Myocyte (in vitro differentiated cells): ENCODE results near the gene IREB2. TPM values are rescaled to one million over a fixed set of nuclear protein-coding genes. Genes with fewer than 3 reads are reported as not detected.
"Not testable (repeated sequence)": the region's sequence is repeated elsewhere in the genome, so short reads cannot be mapped to it uniquely, and the experiment has no call there.

ENCODE experiments used
- DNase-seq: peaks from one replicate; pipeline ENCODE4 v3.0.0-alpha.2; 2012; ENCODE audit warnings: low read depth
- total RNA-seq: library from RNA; depleted of rRNA; stranded (reverse); fragments of >200 nt; gene quantifications from 2 replicates; pipeline ENCODE4 v1.2.3, GENCODE V29; 2014

Gene IREB2
- total RNA-seq, 1 donor from 2014 or later = 29.7 TPM

DNA sequence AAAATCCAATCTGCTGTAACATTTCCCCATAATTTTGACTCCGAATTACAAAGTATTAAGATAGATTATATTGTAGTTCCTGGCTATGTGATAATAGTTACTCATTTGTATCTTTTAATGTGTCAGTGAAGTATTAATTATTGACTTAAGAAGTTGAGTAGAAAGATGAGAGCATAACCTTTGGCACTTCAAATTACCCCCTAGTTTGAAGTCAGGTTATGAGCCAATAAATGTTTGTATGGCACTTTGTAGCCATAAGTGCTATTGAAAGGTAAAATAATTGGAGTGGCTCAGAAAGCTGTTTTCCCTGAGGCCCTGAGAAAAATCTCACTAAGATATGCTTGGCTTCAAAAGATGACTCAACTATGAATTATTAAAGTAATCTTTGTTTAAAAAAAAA, 31.0 kb downstream of the IREB2 start:
- no peak for DNase-seq

DNA sequence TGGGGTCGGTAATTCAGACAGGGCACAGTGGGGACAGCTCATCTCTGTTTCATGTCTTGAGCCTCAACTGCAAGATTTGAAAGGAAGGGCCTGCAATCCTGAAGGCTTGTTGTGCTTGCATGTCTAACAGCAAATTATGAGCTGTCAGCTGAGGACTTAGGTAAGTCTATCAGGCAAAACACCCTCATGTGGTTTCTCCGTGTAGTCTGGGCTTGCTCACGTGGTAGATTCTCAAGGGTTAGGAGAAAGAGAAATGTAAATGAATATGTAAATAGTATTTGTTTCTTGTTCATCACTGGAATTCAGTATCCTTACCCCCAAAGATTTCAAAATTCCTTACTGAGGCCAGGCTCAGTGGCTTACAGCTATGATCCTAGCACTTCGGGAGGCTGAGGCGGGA, 39.3 kb downstream of the IREB2 start:
- DNase-seq = no peak

DNA sequence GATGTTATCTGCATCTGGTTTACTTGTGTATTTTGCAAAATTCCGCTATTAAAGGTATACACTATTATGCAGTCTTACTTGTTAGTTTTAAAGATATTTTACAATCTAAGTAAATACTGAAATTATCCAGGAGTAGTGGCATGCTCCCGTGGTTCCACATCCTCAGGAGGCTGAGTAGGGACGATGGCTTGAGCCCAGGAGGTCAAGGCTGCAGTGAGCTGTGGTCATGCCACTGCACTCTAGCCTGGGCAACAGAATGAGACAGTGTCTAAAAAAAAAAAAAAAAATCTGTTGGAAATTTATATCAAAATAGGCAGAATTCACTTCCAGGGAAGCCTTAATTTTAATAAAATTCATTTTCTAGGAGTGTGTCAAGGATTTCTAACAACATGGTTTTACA, 41.6 kb downstream of the IREB2 start:
- no peak for DNase-seq

DNA sequence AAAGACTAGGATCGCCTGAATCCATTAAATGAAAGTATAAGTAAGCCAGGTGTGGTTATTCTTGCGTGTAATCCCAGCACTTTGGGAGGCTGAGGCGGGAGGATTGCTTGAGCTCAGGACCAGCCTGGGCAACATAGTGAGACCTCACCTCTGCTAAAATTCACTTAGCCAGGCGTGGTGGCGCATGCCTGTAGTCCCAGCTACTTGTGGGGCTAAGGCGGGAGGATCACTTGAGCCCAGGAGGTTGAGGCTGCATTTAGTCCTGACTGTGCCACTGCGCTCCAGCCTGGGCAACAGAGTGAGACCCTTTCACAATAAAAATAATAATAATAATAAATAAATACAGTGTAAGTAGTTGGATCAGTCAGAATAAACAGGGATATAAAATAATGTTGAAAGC, 43.9 kb downstream of the IREB2 start:
- no peak for DNase-seq

DNA sequence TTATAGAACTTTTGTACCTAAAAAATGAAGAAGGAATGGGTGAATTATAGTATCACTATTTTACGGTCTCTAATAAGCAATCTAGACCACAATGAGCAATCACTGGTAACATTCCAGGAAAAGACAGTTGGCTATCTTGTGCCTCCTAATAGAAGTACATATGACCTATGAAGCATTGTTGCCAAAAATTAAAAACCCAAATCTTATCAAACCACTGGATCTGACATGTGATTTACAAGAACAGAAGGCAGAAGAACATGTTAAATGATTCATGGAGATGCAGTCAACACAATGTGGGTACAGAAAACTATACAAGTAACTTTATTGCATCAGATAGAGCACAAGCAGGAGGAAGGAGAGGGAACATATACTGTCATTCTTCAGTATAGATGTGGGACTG, 54.9 kb downstream of the IREB2 start:
- DNase-seq = peak; percentile 55

DNA sequence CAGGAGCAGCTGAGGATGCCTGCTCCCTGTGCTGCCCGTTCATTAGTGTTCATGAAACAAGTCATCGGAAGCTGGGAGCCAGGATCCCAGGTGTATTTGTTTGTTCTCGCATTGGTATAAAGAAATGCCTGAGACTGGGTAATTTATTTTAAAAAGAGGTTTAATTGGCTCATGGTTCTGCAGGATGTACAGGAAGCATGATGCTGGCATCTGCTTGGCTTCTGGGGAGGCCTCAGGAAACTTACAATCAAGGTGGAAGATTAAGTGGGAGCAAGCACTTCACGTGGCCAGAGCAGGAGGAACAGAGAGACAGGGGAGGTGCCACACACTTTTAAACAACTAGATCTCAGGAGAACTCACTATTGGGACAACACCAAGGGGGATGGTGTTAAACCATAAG, 63.8 kb downstream of the IREB2 start:
- no peak for DNase-seq

DNA sequence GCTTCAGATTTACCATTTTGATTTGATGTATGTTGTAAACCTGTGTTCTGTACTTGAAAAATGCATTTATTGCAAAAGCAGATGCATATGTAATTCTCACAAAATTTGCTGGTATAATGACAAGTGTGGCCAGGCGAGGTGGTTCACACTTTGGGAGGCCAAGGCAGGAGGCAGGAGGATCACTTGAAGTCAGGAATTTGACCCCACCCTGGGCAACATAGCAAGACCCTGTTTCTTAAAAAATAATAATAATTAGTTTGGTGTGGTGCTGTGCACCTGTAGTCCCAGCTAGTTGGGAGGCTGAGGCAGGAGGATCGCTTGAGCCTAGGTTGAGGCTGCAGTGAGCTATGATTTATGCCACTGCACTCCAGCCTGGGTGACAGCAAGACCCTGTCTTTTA, 64.6 kb downstream of the IREB2 start:
- DNase-seq = no peak

DNA sequence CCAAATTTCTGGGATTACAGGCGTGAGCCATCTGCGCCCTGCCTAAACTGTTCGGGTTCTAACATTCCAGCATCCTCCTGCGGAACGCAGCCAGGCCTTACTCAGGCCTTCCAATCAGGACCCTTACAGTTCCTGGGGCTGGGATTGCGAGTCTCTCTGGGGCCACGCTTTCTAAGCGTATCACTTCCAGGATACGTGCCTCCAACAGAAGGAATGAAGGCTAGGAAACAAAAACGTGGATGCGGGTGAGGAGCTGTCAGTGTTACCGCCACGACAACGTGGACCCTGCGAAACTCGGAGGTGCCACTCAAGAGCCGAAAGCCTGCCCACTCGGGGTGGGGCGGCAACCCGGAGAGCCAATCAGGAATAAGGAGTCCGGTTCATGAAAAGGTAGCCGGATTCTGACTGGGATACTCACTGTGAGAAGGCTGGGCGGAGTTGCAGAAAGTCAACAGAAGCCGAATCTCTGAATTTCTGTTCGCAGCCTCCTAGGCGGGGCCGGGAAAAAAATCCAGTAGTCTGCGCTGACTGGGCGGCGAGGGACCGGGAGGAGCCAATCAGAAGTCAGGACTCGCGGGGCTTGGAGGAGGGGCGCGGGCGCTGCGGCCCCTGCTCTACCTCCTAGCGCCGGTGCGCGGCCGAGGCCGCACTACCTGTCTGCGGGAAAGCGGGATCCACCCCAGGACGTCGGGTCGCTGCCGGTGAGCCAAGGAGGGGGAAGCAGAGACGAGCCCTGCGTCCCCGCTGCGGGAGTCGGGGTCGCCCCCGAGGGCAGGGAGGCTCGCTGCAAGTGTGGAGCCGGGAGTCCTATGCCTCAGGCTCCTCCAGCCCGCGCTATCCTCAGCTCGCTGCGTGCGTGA, 69.2 kb downstream of the IREB2 start, which contains the start of gene HYKK:
Gene HYKK (plus strand): TSS at position 607 of the 860 bp plus-strand sequence. CDS start 5,512 bp downstream, outside the sequence.
- peak; percentile 97 for DNase-seq

DNA sequence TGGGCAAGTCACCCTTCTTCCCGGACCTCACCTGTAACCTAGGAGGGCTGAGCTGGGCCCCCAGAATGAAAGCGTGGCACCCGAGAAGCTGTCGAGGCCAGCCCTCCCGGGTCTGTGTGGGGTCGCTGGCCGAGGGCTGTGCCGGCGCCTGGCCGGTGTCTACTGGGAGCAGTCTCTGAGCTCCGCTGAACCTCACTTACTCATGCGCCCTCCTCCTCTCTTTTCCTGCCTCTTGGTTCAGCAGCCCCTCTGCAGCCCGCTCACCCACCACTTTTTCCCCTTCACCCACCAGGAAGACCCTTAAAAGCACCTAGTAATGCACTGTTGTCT, 69.8 kb downstream of the IREB2 start:
- no peak for DNase-seq

DNA sequence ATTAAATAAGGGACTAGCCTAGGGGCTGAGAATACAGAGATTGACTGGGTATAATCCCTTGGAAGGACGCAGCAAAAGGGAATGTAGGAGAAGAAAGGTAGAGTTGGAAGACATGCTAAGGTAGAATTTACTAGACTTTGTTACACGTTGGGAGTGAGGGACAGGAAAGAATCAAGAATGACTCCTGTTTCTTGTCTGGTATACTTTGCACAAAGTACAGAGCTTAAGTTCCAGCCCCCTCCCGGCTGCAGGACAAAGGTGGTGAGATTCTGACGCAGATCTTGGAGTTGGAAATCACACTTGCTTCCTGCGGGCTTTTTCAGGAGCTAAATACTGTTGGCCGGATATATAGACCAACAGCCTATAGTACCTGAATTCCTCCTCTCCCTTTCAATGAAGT, 70.3 kb downstream of the IREB2 start:
- no peak for DNase-seq

DNA sequence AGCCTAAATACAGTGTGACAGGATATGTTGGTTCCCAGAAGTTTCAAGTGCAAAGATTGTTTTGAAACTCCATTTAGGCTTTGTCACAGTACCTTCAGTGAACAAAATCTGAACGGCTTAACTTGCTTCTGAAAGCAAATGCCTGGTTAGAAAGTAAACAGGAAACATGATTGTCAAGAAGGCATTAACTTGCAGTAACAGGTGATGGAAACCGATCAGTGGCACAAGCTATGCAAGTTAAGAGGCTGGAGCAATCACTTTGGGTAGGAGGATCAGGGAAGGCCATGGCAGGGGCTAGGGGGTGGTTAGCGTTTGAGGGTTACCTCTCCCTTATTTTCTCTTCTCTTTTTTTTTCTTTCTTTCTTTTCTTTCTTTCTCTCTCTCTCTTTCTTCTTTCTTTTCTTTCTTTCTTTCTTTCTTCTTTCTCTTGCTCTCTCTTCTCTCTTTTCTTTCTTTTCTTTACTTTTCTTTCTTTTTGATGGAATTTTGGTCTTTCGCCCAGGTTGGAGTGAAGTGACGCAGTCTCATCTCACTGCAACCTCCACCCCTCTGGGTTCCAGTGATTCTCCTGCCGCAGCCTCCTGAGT, 71.8 kb downstream of the IREB2 start:
- DNase-seq = peak; percentile 37

DNA sequence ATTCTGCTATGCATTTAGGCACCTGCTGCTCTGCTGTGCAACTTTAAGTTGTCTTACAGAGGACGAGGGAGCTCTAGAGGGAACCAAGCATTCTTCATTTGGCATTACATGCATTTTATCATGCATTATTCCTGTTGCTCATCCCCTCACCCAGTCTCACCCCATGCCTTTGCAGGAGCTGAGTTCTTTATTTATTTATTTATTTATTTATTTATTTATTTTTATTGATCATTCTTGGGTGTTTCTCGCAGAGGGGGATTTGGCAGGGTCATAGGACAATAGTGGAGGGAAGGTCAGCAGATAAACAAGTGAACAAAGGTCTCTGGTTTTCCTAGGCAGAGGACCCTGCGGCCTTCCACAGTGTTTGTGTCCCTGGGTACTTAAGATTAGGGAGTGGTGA, 82.0 kb downstream of the IREB2 start:
- not testable (repeated sequence) for DNase-seq

DNA sequence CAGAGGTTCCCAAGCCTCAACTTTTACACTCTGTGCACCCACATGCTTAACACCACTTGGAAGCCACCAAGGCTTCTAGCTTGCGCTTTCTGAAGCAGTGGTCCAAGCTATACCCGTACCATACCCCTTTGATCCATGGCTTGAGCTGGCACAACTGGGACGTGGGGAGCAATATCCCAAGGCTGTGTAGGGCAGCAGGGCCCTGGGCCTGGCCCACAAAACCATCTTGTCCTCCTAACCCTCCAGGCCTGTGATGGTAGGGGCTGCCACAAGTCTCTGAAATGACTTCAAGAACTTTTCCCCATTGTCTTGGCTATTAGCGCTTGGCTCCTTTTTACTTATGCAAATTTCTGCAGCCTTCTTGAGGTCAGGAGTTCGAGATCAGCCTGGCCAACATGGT, 86.2 kb downstream of the IREB2 start:
- no peak for DNase-seq

DNA sequence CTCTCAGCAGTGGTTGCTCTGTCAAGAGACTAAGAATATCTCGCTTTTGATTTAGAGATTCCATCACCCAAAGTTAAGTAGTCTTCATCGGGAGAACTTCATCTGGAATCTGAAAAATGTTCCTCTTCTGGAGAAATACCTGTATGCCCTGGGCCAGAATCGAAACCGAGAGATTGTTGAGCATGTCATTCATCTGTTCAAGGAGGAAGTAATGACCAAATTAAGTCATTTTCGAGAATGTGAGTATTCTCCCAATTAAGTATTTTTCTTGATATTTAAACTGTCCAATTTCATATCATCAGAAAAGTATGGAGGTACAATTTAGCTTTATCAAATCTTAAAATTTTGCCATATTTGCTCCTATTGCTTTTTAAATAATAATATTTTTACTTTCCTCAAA, 89.3 kb downstream of the IREB2 start:
- no peak for DNase-seq

DNA sequence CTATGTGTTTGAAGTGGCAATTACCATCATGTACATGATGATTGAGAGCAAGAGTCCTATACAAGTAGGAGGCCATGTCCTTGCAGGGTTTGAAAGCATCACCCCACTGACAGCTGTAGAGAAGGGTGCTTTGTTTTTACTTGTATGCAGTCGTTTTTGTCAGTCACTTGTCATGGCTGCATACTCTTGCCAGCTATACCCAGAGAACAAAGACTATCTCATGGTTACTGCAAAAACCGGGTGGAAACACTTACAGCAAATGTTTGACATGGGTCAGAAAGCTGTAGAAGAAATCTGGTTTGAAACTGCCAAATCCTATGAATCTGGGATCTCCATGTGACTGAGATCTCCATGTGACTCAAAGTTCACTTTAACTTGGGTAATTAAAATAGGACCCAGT, 95.3 kb downstream of the IREB2 start:
- no peak for DNase-seq

DNA sequence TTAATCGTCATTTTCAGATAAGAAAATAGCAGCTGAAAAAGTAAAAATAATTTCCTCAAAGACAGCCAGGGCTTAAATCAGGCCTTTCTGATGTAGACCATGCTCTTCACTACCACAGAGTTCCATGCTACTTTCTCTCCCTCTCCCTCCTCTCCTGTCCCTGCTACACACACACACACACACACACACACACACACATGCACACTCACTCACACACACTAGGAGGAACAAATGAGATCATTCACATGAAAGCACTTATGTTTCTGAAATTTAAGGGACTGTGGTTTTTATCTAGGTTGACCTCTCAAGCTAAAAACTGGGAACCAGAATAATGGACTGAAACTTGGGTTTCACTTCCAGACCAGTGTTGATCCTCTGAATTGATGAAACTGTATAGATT, 98.1 kb downstream of the IREB2 start:
- DNase-seq = peak; percentile 11

DNA sequence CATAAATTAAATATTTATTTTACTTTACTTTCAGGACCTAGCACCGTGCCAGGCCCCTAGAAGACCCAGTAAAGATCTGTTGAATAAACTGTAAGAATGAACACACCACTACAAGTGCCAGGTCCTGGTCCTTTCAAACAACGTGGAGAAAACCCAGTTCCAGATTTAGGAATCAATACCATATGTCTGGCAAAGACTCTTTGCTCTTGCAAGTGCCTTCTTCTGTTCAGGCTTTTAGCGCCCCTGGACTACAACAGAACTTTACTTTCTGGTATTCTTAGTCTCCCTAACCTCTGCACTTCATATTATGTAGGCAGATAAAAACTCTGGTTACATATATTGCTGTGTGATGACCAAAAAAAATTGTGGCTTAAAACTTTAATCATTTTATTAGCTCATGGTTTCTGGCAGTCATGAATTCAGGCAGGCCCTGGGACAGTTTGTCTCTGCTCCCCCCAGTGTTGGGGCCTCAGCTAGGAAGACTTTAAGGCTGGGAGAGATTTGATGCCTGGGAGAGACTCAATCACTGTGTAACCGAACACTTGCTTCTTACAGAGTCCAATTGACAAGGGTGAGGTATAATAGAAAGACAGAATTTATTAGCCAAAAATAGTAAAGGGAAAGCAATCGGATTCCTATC, 99.4 kb downstream of the IREB2 start:
- no peak for DNase-seq

DNA sequence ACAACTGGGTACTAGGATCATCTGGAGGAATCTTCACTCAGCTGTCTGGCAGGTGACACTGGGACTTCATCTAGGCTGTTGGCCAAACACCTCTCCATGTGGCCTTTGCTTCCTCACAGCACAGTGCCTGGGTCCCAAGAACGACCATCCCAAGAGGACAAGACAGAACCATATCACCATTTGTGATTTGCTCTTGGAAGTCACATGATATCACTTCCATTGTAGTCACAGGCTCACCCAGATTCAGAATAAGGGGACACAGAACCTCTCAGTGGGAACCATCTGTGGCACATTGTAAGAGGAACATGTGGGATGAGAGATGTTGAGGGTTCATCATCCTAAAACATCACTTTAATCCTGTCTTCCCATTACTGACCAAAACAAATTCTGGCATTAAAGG, 100.3 kb downstream of the IREB2 start:
- no peak for DNase-seq

DNA sequence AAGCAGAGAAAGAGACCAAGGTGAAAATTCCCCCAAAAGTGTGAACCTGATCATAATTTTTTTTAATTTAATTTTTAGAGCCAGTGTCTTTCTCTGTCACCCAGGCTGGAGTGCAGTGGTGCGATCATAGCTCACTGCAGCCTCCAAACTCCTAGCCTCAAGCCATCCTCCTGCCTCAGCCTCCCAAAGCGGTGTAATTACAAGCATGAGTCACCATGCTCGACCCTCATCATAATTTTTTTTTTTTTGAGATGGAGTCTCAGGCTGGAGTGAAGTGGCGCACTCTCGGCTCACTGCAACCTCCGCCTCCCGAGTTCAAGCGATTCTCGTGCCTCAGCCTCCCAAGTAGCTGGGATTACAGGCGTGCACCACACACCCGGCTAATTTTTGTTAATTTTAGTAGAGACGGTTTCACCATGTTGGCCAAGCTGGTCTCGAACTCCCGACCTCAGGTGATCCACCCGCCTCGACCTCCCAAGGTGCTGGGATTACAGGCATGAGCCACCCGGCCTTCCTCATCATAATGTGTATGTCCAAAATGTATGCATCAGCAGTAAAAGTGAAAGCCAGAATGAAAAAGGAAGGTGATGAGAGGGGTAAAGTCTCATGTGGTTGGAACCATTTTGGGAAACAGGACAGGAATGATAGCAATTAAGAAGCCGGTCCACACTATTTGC, 101.6 kb downstream of the IREB2 start:
- not testable (repeated sequence) for DNase-seq

DNA sequence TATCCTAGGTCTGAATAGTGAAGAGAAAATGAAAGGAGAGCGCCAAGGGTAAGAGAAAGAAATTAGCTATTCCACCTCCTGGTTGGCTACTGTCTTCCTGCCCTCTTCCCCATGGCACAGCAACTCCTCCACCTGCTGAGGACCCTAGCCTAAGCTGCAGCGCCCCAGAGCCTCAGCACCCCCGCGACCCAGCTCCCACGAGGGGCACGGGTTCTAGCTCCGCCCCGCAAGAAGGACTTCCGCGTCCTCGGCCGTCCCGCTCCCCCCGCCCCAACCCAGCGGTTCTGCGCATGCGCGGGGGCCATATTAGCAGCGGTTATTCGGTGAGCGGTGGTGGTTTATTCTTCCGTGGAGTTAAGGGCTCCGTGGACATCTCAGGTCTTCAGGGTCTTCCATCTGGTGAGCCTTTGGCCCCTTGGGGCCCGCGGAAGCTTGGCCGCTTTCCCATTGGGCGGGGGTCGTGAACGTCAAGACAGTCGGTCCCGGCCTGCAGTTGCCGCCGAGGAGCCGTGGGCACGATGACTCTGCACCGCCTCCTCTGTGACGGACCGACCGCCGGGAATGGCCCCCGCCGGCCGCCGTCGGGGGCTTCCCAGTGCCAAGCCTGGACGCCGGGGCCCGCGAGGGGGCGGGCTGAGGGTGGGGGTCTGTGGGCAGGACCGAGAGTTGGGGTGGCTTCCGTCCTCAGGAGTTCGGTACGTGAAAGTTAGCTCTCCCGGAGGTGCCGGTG, 102.3 kb downstream of the IREB2 start, which contains the start of gene PSMA4:
Gene PSMA4 (plus strand): TSS at position 304 of the 730 bp plus-strand sequence. CDS start 1,484 bp downstream, outside the sequence.
- peak; percentile 92 for DNase-seq
